Stimulated activated CD8-positive, alpha-beta memory T cell treated with anti-CD3 and anti-CD28 coated beads, Interleukin-15, amount 100 ng/mL, for 48 hours (primary cell): ENCODE measurements around the gene BHLHE40.
"Not testable (repeated sequence)": the region's sequence is repeated elsewhere in the genome, so short reads cannot be mapped to it uniquely, and the experiment has no call there.

Experiments used
- DNase-seq, 2 donors: peaks; one replicate each; pipeline ENCODE4 v3.0.0-alpha.2; 2020; ENCODE audit warnings: low read depth in 2 of 2

The BHLHE40 gene

DNA sequence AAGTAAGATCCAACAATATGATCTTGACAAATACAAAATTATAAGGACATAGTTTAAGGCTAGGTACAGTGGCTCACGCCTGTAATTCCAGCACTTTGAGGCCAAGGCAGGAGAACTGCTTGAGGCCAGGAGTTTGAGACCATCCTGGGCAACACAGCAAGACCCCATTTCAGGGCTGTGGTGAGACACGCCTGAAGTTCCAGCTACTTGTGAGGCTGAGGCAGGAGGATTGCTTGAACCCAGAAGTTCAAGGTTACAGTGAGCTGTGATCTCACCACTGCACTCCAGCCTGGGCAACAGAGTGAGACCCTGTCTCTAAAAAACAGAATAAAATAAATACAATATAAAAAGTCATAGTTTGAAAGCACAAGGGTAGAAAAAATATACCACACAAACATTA lies 17.4 kb upstream of the BHLHE40 start:
- not testable (repeated sequence) for DNase-seq

DNA sequence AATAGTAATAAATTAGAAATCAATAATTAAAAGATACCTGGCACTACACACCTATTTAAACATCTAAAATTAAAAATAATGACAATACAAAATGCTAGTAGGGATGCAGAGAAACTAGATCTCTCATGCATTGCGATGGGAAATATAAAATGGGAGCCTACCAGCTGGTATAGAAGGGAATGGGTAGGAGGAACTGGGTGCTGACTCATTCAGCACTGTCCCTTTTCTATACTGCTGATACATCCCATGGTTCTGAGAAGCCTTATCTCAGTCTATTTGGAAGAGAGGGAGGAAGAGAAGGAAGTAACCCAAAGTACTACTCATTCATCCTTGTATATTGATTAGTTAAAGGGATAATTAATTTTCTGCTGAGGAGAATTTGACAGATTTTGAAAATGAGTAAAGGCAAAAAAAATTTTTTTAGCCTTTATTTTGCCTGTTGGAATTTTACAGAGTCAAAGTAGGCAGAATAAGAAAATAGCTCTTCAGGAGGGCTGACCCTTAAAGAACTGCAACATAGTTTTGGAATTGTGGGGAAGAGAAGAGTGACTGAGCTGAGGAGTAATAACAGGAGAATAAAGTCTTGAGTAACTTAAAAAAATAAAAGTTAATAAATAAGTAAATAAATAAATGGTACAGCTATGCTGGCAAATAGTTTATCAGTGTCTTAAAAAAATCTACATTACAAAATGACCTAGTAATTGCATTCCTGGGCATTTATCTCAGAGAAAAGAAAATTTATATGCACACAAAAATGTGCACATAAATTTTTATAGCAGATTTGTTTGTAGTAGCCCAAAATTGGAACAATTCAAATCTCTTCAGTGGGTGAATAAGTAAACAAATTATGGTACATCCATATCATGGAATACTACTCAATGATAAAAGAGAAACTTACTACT lies 15.3 kb upstream of the BHLHE40 start:
- no peak for DNase-seq

DNA sequence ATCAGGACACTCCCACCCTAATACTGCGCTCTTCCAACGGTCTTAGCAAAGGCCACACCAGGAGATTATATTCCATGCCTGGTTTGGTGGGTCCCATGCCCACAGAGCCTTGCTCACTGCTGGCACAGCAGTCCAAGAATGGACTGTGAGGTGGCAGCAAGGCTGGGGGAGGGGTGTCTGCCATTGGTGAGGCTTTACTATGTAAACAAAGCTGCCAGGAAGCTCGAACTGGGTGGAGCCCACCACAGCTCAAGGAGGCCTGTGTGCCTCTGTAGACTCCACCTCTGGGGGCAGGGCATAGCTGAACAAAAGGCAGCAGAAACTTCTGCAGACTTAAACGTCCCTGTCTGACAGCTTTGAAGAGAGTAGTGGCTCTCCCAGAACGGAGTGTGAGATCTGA lies 13.2 kb upstream of the BHLHE40 start:
- not testable (repeated sequence) for DNase-seq

DNA sequence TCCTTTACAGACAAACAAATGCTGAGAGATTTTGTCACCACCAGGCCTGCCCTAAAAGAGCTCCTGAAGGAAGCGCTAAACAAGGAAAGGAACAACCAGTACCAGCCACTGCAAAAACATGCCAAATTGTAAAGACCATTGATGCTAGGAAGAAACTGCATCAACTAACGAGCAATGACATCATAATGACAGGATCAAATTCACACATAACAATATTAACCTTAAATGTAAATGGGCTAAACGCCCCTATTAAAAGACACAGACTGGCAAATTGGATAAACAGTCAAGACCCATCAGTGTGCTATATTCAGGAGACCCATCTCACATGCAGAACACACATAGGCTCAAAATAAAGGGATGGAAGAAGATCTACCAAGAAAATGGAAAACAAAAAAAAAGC lies 11.6 kb upstream of the BHLHE40 start:
- not testable (repeated sequence) for DNase-seq

DNA sequence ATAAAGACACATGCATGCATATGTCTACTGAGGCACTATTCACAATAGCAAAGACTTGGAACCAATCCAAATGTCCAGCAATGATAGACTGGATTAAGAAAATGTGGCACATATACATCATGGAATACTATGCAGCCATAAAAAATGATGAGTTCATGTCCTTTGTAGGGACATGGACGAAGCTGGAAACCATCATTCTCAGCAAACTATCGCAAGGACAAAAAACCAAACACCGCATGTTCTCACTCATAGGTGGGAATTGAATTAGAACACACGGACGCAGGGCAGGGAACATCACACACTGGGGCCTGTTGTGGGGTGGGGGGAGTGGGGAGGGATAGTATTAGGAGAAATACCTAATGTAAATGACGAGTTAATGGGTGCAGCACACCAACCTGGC lies 7.8 kb upstream of the BHLHE40 start:
- not testable (repeated sequence) for DNase-seq

DNA sequence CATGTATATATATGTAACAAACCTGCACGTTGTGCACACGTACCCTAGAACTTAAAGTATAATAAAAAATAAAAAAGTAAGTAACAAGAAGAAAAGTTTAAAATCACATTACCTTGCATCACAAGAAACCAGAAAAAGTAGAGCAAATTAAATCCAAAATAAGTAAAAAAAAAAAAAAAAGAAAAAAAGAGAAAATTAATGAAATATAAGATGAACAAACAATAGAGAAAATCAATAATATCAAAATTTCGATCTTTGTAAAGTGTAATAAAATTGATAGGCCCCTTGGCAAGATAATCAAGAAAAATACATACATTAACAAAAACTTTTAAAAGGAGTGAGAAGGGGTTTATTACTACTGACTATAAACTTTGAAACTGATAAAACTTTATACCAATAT lies 7.4 kb upstream of the BHLHE40 start:
- no peak for DNase-seq

DNA sequence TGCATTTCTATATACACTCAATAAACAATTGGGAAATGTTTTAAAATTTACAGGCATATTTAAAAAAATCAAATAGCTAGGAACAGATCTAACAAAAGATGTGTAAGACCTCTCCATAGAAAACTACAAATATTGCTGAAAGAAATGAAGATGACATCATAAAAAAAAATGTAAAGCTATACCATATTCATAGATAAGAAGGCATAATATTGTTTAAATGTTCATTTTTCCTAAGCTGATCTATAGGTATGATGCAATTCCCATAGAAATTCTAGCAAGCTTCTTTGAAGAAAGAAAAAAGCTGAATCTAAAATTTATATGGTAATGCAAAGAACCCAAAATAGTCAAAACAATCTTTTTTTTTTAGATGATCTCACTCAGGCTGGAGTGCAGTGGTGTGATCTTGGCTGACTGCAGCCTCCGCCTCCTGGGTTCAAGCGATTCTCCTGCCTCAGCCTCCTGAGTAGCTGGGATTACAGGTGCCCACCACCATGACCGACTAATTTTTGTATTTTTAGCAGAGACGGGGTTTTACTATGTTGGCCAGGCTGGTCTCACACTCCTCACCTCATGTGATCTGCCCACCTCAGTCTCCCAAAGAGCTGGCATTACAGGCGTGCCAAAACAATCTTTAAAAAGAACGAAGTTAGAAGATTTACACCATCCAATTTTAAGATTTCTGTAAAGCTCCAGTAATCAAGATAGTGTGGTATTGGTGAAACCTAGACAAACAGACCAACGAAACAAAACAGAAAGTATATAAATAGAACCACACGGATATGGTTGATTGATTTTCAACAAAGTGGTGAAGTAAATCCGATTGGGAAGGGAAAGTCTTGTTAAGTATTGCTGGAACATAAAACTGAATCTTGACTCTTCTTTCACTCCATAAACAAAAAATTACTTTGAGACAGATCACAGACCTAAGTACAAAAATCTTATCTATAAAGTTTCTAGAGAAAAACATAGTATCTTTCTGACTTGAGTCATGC lies 6.3 kb upstream of the BHLHE40 start:
- no peak for DNase-seq

DNA sequence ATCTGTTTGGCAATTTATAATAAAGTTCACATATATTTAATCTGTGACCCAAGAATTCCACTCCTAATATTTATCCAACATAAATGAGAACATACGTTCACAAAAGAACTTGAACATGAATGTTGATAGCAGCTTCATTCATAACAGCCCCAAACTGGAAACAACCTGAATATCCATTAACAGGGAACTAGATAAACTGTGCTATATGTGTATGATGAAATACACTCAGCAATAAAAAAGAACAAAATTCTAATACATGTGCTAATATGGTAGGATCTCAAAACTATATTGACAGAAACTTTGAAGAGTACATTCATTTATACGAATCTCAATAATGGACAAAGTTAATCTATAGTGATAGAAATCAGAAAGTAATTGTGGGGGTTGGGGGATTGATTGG lies 5.1 kb upstream of the BHLHE40 start:
- no peak for DNase-seq

DNA sequence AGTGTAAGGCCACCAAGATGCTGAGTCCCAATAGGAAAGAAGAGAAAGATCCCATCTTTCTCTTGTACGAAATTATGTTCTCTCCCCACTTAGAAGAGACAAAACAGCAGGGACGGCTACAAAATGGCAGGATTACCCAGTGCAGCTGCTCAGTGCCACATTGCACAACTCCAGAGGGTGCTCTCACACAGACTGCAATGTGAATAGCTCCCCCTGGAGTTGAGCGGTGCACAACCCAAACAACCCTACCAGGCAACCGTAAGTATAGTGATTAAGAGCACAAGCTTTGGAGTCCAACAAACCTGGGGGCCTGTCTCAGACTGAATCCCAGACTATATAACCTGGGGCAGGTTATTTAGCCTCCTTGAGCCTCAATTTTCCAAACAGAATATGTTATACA lies 3.1 kb upstream of the BHLHE40 start:
- peak; percentile 53 to 55 for DNase-seq

DNA sequence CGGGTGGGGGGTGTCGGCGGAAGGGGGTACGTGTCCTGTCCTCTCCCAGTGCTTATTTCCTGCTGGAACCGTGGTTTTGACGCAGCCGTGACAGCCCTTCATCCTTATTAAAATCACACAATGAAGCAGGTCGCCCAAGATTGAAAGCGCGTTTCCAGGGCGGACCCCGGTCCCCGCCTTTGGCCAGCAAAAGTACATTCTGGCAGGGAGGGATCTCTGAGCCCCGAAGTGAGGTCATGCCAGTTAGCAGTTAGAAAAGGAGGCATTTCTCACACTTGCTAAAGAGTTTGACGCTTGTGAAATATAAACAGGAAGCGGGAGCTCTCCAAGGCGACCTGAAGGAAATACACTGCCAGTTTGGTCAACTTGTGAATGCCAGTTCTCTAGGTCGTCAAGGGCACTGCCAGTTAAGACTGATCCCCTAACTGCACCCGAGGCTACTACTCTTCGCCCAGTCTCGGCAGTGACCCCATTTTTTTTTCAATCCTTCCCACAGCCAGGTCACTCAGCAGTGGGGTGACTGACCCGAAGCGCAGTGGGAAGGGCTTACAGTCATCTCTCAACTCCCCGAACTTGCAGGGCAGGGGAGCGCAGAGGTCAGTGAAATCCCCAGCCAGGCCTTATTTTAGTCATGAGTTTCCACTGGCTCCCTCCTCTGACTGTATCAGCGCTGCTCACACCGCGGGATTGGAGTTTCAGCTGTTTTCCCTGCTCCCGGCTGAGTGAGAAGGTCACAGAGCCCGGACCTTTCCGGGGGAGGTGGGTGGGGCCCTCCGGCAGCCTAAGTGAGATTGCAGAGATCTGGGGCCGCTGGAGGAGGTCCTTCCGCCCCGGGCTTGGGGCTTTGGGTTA lies 2.0 kb upstream of the BHLHE40 start:
- DNase-seq: peak; percentile 81 to 84

DNA sequence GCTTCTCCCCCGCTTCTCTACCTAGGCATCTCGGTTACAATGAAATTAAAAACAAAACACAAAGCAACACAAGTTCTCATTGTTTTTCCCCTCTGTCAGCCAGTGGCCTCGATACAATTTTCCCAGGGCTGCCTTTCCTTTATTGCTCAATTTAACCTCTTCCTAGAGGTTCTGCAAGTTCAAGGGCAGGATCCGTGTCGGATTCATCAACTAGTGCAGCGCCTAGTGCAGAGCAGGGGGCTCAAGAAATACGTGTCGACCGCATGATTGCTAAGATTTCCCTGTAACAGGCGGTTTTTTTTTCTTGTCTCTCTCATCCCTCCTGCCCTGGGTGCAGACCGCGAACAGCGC lies 1.4 kb upstream of the BHLHE40 start:
- DNase-seq: no peak

DNA sequence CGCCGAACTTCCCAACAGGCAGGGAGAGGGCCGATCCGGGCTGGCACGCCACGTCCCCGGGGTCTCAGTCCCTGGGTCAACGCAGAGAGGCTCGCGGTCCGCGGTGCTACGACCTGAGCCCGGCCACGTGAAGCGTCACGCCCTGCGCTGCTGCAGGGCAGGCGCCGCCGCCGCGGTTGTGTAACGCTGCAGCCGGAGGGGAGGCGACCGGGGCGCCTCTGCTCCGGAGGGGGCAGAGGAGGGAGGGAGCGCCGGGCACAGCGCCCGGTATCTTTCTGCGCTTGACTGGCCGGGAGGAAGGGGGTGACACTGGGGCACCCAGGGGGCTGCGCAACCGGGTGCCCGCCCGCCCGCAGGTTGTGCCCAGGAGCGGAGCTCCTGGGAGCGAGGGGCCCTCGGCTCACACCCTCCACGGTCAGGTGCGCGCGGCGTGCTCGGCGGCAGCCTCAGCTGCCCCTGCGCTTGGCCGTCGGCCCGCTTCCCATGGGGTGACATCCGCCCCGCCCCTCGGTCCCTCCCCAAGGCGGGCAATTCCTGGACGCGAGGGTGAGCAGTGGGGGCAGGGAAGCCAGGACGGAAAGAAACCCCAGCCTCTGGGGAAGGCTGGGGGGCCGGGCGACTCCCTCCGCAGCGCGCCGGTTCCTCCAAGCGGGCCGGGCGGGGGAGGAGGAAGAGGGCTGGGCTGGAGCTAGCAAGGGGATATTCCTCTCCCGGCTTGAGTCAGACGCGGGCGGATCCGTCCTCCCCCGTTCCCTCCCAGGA lies 852 bp upstream of the BHLHE40 start:
- peak; percentile 95 to 96 for DNase-seq

DNA sequence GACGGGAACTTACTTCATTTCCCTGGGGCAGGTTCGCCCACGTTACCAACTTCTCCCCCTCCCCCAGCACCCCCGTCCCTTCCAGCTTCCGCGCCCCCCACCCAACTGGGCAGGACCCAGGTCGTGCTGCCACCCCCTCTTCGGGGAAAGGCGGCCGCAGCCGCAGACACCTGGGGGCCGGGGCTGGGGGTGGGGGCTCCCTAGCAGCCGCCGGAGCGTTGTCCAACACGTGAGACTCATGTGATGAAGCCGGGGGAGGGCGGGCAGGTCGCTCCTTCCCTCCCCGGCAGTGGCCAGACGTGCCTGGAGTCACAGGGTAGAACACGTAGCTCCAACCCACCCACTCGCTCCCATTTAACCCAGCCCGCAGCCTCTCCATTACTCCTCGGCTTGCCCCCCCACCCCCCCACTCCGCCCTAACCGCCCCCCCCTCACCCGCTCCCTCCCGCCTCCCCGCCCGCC lies 240 bp upstream of the BHLHE40 start:
- DNase-seq: peak in 1 of 2 donors; percentile 99

DNA sequence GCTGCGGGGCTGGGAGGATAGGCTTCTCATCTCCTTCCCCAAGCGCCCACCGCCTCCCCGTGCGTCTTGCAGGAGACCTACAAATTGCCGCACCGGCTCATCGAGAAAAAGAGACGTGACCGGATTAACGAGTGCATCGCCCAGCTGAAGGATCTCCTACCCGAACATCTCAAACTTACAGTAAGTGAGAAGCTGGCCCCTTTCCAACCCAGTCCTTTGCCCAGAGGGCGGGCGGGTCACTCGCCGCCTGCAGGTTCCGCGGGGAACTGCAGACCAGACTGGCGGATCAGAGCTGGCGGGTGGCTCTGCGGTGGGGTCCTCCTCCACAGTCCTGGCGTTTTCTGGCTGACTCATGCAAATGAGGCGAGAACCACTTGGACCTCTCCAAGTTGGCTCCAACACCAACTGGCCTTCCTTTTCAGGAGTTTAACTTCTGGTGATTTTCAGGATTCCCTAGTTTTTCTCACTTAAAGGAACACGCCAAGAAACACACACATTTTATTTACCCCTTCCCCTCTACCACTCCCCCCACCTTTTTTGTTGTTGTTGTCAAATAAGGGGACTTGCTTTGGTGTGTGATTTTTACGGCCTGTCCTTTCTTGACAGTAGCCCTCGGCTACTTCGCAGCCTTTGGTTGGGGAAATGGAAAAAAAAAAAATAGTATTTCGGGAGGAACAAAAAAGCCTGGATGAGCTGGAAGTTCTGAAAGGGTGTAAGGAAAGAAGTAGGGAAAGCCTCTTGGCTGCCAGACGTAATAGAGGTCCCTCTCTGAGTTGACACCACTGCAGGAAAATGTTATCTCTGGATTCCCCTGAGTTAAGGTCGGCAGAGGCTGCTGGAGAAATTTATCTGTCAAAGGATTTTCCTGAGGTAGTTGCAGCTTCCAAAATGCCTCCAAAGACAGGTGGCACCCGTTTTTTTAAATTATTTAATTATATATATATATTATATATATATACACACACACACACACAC lies 1.3 kb downstream of the BHLHE40 start:
- peak; percentile 87 to 90 for DNase-seq

DNA sequence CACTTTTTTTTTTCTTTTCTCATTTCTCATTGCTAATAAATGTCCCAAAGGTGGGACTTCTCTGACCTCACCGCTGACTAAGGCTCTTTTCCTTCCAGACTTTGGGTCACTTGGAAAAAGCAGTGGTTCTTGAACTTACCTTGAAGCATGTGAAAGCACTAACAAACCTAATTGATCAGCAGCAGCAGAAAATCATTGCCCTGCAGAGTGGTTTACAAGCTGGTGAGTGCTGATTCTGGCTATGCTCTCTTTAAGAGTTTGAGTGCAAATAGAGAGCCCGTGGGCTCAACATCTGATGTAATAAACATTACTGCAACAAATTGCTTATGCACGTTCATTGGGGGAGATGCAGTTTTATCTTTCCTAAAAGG lies 2.0 kb downstream of the BHLHE40 start:
- no peak for DNase-seq

DNA sequence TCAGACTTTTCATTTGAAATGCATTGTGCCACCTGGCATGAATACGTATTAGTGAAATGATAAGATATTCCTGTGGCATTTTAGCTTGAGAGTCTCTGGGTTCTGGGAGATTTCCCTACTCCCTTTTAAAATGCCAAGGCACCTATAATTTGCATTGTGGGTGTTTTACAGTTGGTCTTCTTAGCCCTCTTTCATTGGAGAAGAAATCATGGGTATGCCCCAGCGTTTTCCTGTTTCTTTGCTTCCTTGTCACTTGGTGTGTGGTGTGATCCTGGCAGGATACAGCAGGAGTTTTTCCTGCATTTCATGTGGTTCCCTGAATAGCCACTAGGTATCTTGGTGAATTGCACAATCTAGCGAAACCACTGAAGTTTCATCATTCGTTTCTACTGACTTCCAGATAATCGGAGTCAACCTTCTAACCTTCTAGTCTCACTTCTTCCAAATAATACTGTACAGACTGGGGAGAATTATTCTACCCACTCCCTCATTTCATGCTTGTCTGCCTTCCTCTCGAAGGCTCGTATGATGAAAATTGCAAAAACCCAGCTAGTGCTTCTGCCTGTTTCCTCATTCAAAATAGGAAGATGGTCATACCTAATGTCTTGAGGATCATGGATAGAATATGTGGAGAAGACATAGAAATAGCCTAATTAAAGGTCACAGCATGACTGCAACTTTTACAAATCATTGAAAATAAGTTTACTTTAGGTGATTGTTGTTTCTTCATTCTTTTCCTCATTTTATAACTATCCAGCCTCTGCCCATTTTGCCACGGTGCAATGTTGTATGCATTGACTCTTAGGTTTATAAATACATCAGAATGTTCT lies 2.6 kb downstream of the BHLHE40 start:
- no peak for DNase-seq

DNA sequence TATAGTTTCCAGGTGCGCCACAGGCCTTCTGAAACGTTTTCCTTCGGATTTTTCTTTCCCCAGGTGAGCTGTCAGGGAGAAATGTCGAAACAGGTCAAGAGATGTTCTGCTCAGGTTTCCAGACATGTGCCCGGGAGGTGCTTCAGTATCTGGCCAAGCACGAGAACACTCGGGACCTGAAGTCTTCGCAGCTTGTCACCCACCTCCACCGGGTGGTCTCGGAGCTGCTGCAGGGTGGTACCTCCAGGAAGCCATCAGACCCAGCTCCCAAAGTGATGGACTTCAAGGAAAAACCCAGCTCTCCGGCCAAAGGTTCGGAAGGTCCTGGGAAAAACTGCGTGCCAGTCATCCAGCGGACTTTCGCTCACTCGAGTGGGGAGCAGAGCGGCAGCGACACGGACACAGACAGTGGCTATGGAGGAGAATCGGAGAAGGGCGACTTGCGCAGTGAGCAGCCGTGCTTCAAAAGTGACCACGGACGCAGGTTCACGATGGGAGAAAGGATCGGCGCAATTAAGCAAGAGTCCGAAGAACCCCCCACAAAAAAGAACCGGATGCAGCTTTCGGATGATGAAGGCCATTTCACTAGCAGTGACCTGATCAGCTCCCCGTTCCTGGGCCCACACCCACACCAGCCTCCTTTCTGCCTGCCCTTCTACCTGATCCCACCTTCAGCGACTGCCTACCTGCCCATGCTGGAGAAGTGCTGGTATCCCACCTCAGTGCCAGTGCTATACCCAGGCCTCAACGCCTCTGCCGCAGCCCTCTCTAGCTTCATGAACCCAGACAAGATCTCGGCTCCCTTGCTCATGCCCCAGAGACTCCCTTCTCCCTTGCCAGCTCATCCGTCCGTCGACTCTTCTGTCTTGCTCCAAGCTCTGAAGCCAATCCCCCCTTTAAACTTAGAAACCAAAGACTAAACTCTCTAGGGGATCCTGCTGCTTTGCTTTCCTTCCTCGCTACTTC lies 3.8 kb downstream of the BHLHE40 start:
- DNase-seq: no peak
